GM12873 (cell line): ENCODE data around the gene REC8.

Source experiments
- TF ChIP-seq, protein P1 (sequence below): IDR thresholded peaks from 2 replicates; pipeline ENCODE4 v1.5.1; 2012; ENCODE audit warnings: low read depth, mild to moderate bottlenecking, moderate library complexity, low read length, control low read depth; ENCODE audit not compliant: insufficient read depth; ENCODE audit errors: missing control alignments

The REC8 gene

DNA sequence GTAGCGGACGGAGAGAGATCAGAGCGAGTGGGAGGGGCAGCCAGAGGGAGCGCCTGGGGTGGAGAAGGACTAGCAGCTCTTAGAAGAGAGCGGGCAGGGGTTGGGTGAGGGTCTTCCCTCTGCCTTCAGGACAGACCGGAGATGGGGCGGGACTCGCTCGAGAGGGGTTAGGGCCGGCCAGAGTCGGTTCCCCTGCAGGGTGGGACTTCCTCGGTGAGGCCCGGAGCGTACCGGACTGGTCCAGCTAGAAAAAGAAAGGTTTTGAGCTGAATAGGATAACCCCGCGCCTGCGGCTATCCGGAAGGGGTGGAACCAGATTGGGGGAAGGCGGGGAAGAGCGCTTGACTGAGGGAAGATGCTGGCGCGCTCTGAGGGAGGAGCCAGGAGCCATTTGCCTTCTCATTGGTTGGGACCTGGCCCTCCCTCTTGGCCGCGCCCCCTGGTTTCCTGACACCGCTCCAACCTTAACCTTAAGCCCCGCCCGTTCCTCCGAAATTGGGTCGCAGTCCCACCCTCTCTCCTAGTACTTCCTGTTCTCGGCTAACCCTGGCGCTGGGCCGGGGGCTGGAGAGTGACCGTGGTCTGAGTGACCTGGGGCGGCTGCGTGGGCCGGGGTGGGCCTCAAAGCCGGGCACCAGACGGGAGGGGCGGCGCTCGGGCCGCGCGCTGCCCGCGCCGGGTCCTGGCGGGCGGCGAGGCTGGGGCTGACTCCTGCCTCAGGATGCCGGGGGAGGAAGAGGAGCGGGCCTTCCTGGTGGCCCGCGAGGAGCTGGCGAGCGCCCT is 24.7 kb upstream of the REC8 start, which contains the start of gene RNF31:
Gene RNF31, plus strand, starts transcription at position 521 of the 783 bp plus-strand sequence. Its CDS starts 201 bp downstream, at position 722.
- TF ChIP-seq, protein P1, sequence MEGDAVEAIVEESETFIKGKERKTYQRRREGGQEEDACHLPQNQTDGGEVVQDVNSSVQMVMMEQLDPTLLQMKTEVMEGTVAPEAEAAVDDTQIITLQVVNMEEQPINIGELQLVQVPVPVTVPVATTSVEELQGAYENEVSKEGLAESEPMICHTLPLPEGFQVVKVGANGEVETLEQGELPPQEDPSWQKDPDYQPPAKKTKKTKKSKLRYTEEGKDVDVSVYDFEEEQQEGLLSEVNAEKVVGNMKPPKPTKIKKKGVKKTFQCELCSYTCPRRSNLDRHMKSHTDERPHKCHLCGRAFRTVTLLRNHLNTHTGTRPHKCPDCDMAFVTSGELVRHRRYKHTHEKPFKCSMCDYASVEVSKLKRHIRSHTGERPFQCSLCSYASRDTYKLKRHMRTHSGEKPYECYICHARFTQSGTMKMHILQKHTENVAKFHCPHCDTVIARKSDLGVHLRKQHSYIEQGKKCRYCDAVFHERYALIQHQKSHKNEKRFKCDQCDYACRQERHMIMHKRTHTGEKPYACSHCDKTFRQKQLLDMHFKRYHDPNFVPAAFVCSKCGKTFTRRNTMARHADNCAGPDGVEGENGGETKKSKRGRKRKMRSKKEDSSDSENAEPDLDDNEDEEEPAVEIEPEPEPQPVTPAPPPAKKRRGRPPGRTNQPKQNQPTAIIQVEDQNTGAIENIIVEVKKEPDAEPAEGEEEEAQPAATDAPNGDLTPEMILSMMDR = no peak

DNA sequence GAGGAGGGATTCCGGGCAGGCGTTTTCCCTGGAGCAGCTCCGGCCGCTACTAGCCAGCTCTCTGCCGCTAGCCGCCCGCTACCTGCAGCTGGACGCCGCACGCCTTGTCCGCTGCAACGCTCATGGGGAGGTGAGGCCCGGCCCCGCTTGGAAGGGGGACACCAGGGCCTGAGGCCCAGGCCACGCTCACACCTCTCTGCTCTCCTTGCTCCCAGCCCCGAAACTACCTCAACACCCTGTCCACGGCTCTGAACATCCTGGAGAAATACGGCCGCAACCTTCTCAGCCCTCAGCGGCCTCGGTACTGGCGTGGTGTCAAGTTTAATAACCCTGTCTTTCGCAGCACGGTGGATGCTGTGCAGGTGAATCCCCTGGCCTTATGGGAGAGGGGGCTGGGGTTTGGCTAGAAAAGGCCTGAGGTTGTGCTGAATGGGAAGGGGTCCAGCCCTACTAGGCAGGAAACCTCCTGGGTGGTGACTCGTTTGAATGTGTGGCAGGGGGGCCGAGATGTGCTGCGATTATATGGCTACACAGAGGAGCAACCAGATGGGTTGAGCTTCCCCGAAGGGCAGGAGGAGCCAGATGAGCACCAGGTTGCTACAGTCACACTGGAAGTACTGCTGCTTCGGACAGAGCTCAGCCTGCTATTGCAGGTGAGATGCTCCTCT is 24.0 kb upstream of the REC8 start:
- TF ChIP-seq, protein P1 = no peak

DNA sequence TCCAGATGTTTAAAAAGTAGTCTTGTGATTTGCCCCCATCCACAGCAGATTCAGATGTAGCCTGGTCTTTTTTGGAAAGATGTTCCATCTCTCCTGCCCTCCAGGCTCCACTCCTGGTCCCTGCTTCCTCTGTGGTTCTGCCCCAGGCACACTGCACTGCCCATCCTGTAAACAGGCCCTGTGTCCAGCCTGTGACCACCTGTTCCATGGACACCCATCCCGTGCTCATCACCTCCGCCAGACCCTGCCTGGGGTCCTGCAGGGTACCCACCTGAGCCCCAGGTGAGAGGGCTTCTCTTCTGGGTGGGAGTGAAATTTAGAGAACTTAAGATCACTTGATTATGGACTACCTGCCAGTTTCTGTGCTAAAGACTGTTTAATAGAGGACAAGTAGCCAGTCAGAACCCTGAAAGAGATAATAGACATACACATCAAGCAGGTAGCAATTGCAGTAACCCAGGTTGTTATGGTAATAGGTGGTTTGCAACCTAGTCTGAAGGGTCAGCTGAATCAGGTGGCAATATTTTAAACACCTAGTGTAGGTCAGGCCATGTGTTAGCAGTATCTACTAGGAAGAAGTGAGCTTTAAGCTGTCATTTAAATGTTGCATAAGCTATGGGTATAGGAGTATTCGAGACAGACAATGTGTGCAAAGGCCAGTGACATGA is 22.4 kb upstream of the REC8 start:
- TF ChIP-seq, protein P1 = no peak

DNA sequence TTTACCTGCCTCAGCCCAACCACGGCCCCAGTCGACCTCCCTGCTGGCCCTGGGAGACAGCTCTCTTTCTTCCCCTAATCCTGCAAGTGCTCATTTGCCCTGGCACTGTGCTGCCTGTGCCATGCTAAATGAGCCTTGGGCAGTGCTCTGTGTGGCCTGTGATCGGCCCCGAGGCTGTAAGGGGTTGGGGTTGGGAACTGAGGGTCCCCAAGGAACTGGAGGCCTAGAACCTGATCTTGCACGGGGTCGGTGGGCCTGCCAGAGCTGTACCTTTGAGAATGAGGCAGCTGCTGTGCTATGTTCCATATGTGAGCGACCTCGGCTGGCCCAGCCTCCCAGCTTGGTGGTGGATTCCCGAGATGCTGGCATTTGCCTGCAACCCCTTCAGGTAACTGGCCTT is 21.8 kb upstream of the REC8 start:
- TF ChIP-seq, protein P1 = no peak

DNA sequence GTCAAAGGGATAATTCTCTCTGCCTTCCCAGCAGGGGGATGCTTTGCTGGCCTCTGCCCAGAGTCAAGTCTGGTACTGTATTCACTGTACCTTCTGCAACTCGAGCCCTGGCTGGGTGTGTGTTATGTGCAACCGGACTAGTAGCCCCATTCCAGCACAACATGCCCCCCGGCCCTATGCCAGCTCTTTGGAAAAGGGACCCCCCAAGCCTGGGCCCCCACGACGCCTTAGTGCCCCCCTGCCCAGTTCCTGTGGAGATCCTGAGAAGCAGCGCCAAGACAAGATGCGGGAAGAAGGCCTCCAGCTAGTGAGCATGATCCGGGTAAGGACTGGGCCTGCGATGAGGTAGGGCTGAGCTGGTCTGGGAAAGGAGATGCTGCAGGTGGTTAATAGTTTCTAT is 21.3 kb upstream of the REC8 start:
- TF ChIP-seq, protein P1 = no peak

DNA sequence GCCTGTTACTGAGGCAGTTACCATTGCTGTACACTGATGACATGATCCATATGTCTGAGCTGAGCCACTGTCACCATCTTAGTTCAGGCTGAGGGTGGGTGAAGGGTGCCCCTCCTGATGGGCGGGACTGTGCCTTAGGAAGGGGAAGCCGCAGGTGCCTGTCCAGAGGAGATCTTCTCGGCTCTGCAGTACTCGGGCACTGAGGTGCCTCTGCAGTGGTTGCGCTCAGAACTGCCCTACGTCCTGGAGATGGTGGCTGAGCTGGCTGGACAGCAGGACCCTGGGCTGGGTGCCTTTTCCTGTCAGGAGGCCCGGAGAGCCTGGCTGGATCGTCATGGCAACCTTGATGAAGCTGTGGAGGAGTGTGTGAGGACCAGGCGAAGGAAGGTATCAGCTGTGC is 20.9 kb upstream of the REC8 start:
- TF ChIP-seq, protein P1 = no peak

DNA sequence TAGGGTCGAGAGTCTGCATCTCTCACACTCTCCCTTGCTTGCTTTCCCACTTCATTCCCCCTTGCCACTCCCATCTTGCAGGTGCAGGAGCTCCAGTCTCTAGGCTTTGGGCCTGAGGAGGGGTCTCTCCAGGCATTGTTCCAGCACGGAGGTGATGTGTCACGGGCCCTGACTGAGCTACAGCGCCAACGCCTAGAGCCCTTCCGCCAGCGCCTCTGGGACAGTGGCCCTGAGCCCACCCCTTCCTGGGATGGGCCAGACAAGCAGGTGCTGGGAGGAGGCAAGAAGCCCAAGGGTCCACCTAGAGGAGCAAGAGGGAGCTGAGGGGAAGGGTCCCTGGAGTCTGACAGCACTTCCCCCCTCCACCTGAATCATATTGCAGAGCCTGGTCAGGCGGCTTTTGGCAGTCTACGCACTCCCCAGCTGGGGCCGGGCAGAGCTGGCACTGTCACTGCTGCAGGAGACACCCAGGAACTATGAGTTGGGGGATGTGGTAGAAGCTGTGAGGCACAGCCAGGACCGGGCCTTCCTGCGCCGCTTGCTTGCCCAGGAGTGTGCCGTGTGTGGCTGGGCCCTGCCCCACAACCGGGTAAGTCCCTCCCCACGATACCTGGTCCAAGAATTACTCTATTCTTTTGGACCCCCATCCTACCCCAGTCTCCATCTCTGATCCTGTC is 20.3 kb upstream of the REC8 start:
- TF ChIP-seq, protein P1 = no peak
